Effector memory CD8-positive, alpha-beta T cell (primary cell): ENCODE measurements around the gene PDE4B.

ENCODE experiments used
- ATAC-seq: fragments of 150-1000 bp; cut with Tn5 transposase; replicated peaks from 2 replicates; pipeline ENCODE4 v1.10.0; 2021; ENCODE audit warnings: mild to moderate bottlenecking, moderate library complexity
- DNase-seq, 3 experiments: peaks; one replicate each; pipeline ENCODE4 v3.0.0; 2021
- H3K27ac Mint-ChIP-seq, 2 donors: one replicate each; pipeline ENCODE4 v1.8.0; 2022; ENCODE audit warnings: mild to moderate bottlenecking in 2 of 2, mixed read lengths in 2 of 2, moderate library complexity in 2 of 2
- H3K27me3 Mint-ChIP-seq, 2 donors: one replicate each; pipeline ENCODE4 v1.8.0; 2022; ENCODE audit warnings: mixed read lengths in 2 of 2
- H3K36me3 Mint-ChIP-seq: one replicate; pipeline ENCODE4 v1.8.0; 2022; ENCODE audit warnings: mild to moderate bottlenecking, moderate library complexity, mixed read lengths; ENCODE audit not compliant: insufficient read depth
- H3K4me1 Mint-ChIP-seq, 2 donors: one replicate each; pipeline ENCODE4 v1.8.0; 2022; ENCODE audit warnings: low read depth in 2 of 2, mixed read lengths in 2 of 2
- H3K4me3 Mint-ChIP-seq, 2 donors: one replicate each; pipeline ENCODE4 v1.8.0; 2022; ENCODE audit warnings: mild to moderate bottlenecking in 2 of 2, mixed read lengths in 2 of 2, moderate library complexity in 2 of 2
- H3K9me3 Mint-ChIP-seq, 2 donors: one replicate each; pipeline ENCODE4 v1.8.0; 2022; ENCODE audit warnings: mixed read lengths in 2 of 2

PDE4B gene

GRCh38 chr1:65983500-65983899, 190.8 kb downstream of the PDE4B start:
- H3K4me3 Mint-ChIP-seq = no peak overlapping the region
- ATAC-seq (no peak), DNase-seq (no peak)
- no peak overlapping the region for H3K27ac Mint-ChIP-seq
- no peaks in the 10 kb centered on the region for H3K36me3 Mint-ChIP-seq
- H3K27me3 Mint-ChIP-seq = peaks cover 45 to 50% of the 10 kb centered on the region in 2 donors
- no peaks in the 10 kb centered on the region for H3K4me1 Mint-ChIP-seq
- no peaks in the 10 kb centered on the region for H3K9me3 Mint-ChIP-seq

DNA sequence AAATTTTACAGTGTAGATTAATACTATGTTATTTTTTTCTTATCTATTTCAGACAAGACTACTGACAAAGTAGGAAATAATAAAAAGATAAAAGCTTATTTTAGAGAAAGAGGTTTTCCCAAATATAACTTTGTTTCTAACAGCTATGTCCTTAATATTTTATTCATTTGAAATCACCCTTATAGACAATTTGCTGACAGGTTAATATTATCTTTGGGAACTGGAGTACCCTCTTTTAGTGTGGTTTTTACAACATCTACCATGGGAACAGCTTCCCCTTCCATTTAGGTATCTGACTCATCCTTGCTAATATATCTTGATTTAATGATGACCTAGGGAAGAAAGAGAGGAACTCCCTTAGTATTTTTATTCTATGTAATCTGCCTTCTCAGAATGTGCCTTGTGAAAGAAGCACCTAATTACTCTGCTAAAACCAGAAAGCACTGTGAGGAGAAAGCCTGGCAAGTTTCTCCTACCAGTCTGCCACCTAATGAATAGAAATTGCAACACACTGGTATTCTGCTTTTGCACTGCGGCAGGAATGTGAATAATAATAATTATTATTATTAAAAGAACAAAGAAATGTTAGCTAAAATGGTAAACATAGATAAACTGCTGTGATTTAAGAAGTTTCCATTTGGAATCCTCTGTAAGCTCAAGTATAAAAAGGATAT, 192.8 kb downstream of the PDE4B start:
- ATAC-seq (no peak), DNase-seq (no peak)
- no peak overlapping the region for H3K4me3 Mint-ChIP-seq
- H3K9me3 Mint-ChIP-seq = no peaks in the 10 kb centered on the region
- H3K36me3 Mint-ChIP-seq = no peaks in the 10 kb centered on the region
- no peak overlapping the region for H3K27ac Mint-ChIP-seq
- no peaks in the 10 kb centered on the region for H3K4me1 Mint-ChIP-seq
- H3K27me3 Mint-ChIP-seq = peaks cover 29 to 33% of the 10 kb centered on the region in 2 donors

DNA sequence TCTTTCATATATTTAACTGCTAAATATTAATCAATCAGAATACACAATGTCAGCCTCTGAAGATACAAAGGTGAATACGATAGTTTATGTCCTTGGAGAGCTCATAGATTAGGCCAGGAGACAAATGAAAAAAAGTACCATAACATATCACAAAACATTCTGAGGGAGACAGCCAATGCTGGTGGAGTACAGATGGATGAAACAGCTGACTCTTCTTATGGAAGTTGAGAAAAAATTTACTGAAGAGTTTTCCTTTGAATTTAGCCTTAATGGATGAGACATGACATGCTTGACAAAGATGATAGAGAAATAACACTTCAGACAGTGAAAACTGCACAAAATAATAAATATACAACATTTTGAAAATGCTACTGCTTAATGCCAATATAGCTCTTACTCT, 193.5 kb downstream of the PDE4B start:
- no peaks in the 10 kb centered on the region for H3K36me3 Mint-ChIP-seq
- H3K4me1 Mint-ChIP-seq = no peaks in the 10 kb centered on the region
- no peak overlapping the region for H3K4me3 Mint-ChIP-seq
- H3K27ac Mint-ChIP-seq = no peak overlapping the region
- DNase-seq = no peak
- ATAC-seq = no peak
- no peaks in the 10 kb centered on the region for H3K9me3 Mint-ChIP-seq
- H3K27me3 Mint-ChIP-seq = peaks cover 31 to 32% of the 10 kb centered on the region in 2 donors

GRCh38 chr1:65990161-65990560, 197.5 kb downstream of the PDE4B start:
- peaks cover 12 to 17% of the 10 kb centered on the region in 2 donors for H3K27me3 Mint-ChIP-seq
- H3K27ac Mint-ChIP-seq = no peak overlapping the region
- H3K9me3 Mint-ChIP-seq = no peaks in the 10 kb centered on the region
- no peaks in the 10 kb centered on the region for H3K36me3 Mint-ChIP-seq
- no peak for DNase-seq
- no peak overlapping the region for H3K4me3 Mint-ChIP-seq
- no peaks in the 10 kb centered on the region for H3K4me1 Mint-ChIP-seq
- ATAC-seq = no peak

DNA sequence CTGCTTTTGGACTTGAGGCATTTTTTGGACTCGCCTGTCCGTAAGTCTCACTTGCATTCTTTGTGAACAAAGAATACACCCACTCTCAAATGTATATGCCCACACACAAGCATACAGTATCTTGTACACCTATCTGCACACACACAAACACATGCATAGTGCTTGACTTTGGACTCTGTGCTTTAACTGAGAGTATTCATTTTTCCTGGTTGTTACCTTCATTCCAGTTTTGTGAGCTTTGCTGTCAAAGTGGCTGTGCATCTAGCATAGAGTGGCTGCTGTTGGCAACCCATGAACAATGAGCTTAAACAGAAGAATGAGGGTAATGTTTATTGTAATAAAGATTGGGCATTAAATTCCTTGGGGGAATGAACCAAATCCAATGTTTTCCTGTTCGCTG, 199.0 kb downstream of the PDE4B start:
- no peak for DNase-seq
- Mint-ChIP-seq H3K4me3 (no peak overlapping the region), H3K36me3 (no peaks in the 10 kb centered on the region), H3K9me3 (no peaks in the 10 kb centered on the region), H3K27ac (no peak overlapping the region), H3K27me3 (peaks cover 17 to 21% of the 10 kb centered on the region in 2 donors), H3K4me1 (no peaks in the 10 kb centered on the region)
- ATAC-seq = no peak

- peaks cover 20 to 22% of the 10 kb centered on the region in 2 donors for H3K27me3 Mint-ChIP-seq
- no peaks in the 10 kb centered on the region for H3K36me3 Mint-ChIP-seq
- no peak overlapping the region for H3K27ac Mint-ChIP-seq
- no peaks in the 10 kb centered on the region for H3K9me3 Mint-ChIP-seq
- DNase-seq (no peak), ATAC-seq (no peak)
- H3K4me1 Mint-ChIP-seq = no peaks in the 10 kb centered on the region
- H3K4me3 Mint-ChIP-seq = no peak overlapping the region
Measured at GRCh38 chr1:65992165-65992821, 199.6 kb downstream of the PDE4B start.

- no peaks in the 10 kb centered on the region for H3K36me3 Mint-ChIP-seq
- no peaks in the 10 kb centered on the region for H3K4me1 Mint-ChIP-seq
- no peak overlapping the region for H3K4me3 Mint-ChIP-seq
- peaks cover 25 to 27% of the 10 kb centered on the region in 2 donors for H3K27me3 Mint-ChIP-seq
- no peaks in the 10 kb centered on the region for H3K9me3 Mint-ChIP-seq
- no peak overlapping the region for H3K27ac Mint-ChIP-seq
- ATAC-seq (no peak), DNase-seq (no peak)
Measured at GRCh38 chr1:65992831-65993271, 200.2 kb downstream of the PDE4B start.

DNA sequence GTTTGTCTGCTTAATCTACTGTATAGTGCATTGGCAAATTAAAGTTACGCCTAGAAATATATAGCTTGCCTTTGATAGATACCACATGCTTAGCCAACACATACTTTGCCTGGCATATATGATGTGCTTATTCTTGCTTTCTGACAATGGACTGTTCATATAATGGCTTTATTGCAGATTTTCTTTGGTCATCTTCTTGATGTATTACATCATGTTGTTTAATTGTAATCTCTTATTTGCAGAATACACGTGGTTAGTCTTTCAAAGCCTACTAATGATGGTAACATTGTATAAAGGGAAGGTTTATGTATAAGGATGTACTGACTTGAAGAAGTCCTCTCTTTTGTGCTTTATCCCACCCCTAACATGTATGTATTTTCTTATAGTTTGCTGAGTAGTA, 201.5 kb downstream of the PDE4B start:
- no peak for DNase-seq
- H3K9me3 Mint-ChIP-seq = no peaks in the 10 kb centered on the region
- no peak overlapping the region for H3K27ac Mint-ChIP-seq
- H3K27me3 Mint-ChIP-seq = peaks cover 34 to 37% of the 10 kb centered on the region in 2 donors
- no peak for ATAC-seq
- H3K4me1 Mint-ChIP-seq = no peaks in the 10 kb centered on the region
- H3K36me3 Mint-ChIP-seq = no peaks in the 10 kb centered on the region
- no peak overlapping the region for H3K4me3 Mint-ChIP-seq

GRCh38 chr1:65995336-65995735, 202.6 kb downstream of the PDE4B start:
- DNase-seq (no peak), ATAC-seq (no peak)
- Mint-ChIP-seq H3K4me1 (no peaks in the 10 kb centered on the region), H3K9me3 (no peaks in the 10 kb centered on the region), H3K27me3 (peaks cover 38% of the 10 kb centered on the region in 2 donors), H3K4me3 (no peak overlapping the region), H3K36me3 (no peaks in the 10 kb centered on the region), H3K27ac (no peak overlapping the region)

DNA sequence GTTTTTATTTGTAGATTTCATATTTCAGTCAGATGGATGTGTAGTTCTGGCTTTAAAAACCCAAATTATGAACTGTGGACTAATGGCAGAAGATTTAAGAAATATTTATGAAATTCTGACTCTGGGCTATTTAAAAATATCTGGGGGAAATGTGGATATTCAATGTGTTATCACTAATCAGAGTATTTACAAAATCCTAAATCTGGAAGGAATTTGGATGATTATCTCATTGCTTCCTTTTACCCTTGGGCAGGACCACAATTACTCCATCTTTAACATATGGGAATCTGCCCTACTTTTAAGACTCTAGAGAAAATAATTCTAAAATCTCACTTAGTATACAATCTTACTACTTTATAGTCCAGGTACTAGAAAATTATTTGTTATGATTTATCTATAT, 203.2 kb downstream of the PDE4B start:
- no peak for ATAC-seq
- no peak for DNase-seq
- Mint-ChIP-seq H3K9me3 (no peaks in the 10 kb centered on the region), H3K4me1 (no peaks in the 10 kb centered on the region), H3K27me3 (peaks cover 42 to 44% of the 10 kb centered on the region in 2 donors), H3K27ac (no peak overlapping the region), H3K4me3 (no peak overlapping the region), H3K36me3 (no peaks in the 10 kb centered on the region)

GRCh38 chr1:65997693-65998092, 205.0 kb downstream of the PDE4B start:
- no peak overlapping the region for H3K27ac Mint-ChIP-seq
- H3K9me3 Mint-ChIP-seq = no peaks in the 10 kb centered on the region
- ATAC-seq (no peak), DNase-seq (no peak)
- no peak overlapping the region for H3K4me3 Mint-ChIP-seq
- H3K27me3 Mint-ChIP-seq = peaks cover 29 to 46% of the 10 kb centered on the region in 2 donors
- no peaks in the 10 kb centered on the region for H3K4me1 Mint-ChIP-seq
- H3K36me3 Mint-ChIP-seq = no peaks in the 10 kb centered on the region

DNA sequence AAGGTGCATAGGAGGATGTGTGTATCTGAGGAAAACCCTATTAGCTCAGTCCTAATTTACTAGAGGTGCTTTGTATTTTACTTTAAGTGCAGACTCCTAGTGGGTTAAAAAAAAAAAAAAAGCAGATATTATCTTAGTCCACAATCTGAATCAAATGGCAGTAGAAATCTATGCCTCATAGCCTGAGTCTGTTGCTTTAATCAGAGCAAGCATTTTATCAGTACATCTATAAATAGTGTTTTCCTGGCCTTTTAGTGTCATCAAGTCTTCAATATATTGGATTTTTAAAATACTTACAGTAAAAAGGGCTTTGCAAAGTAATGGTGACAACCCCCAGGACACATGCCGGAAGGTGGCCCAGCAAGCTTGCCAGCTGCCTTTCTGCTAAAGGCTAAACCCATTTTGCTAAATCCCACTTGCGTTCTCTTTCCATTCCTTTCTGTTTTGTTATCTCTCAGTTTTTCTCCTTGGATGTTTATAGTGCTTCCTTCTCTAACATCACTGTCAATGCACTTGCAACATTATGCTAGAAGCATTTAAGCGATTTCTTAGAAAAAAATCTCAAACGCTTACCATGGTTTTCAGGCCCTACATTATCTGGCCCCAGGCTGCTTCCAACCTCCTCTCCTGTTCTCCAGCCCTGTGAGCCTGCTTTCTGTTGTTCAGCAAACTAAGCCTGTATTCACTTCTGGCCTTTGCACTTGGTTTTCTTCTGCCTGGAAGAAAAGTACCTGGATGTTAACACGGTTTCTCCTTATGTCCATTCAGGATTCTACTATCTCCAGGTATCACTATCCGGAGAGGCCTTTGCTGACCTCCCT, 206.3 kb downstream of the PDE4B start:
- no peak overlapping the region for H3K27ac Mint-ChIP-seq
- no peak overlapping the region for H3K4me3 Mint-ChIP-seq
- no peaks in the 10 kb centered on the region for H3K36me3 Mint-ChIP-seq
- DNase-seq (no peak), ATAC-seq (no peak)
- peaks cover 29 to 52% of the 10 kb centered on the region in 2 donors for H3K27me3 Mint-ChIP-seq
- no peaks in the 10 kb centered on the region for H3K4me1 Mint-ChIP-seq
- no peaks in the 10 kb centered on the region for H3K9me3 Mint-ChIP-seq

GRCh38 chr1:66000033-66000637, 207.4 kb downstream of the PDE4B start:
- no peak overlapping the region for H3K27ac Mint-ChIP-seq
- H3K4me1 Mint-ChIP-seq = no peaks in the 10 kb centered on the region
- DNase-seq (no peak), ATAC-seq (no peak)
- H3K36me3 Mint-ChIP-seq = no peaks in the 10 kb centered on the region
- no peak overlapping the region for H3K4me3 Mint-ChIP-seq
- no peaks in the 10 kb centered on the region for H3K9me3 Mint-ChIP-seq
- peaks cover 29 to 46% of the 10 kb centered on the region in 2 donors for H3K27me3 Mint-ChIP-seq
